ENCODE results near the gene EDNRA.

Gene EDNRA

DNA sequence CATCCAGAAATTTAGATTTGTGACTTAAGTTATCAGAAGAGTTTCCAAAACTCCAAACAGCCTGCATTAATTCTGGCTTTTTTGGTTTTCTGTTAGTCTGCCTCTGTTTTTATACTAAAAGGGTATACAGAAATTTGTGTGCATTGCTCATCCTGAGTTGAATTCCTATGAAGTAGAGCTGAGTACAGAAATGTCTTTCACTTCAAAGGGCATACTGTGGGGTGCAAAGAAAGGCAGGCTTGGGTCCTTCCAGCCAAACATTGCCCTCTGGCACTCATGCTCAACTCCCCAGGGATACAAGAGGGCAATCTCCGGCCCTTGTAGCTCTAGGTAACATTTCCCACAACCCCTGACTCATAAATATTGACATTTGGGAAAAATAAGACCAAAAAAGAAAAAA is 108.7 kb downstream of the EDNRA start:
- no peak for DNase-seq (ENCODE audit: low spot score)

- DNase-seq (ENCODE audit: low spot score) = peak; percentile 58
These were observed 109.5 kb downstream of the EDNRA start for GRCh38 chr4:147590249-147590920.

GRCh38 chr4:147591106-147591505 is 110.2 kb downstream of the EDNRA start:
- no peak for DNase-seq (ENCODE audit: low spot score)

GRCh38 chr4:147594107-147594506 is 113.2 kb downstream of the EDNRA start:
- DNase-seq (ENCODE audit: low spot score) = peak; percentile 28

Data from iPS-NIHi11 (cell line).